SK-N-SH (cell line): ENCODE measurements around the gene SAP30BP.

ENCODE experiments used
- ELF1 ChIP-seq: IDR thresholded peaks from 2 replicates; pipeline ENCODE4 v1.4.0; 2012
- EP300 ChIP-seq, 2 experiments: IDR thresholded peaks; 2 replicates each; pipeline versions ENCODE4 v1.4.0 to v1.6.1; 2012; ENCODE audit warnings: borderline replicate concordance in 1 of 2, low read depth in 1 of 2, low read length in 1 of 2
- FOXJ3 ChIP-seq: sonication (generic); formaldehyde crosslinking; IDR thresholded peaks from 2 replicates; pipeline ENCODE4 v1.5.1; 2020; ENCODE audit warnings: mild to moderate bottlenecking, missing genetic modification reagents
- FOXM1 ChIP-seq: IDR thresholded peaks from 2 replicates; pipeline ENCODE4 v1.4.0; 2012; ENCODE audit warnings: low read depth, mild to moderate bottlenecking
- MXI1 ChIP-seq: IDR thresholded peaks from 2 replicates; pipeline ENCODE4 v1.6.1; 2012; ENCODE audit warnings: mild to moderate bottlenecking, low read depth, low read length, improper control_type of control experiment
- POLR2AphosphoS5 ChIP-seq: IDR thresholded peaks from 2 replicates; pipeline ENCODE4 v1.6.1; 2012; ENCODE audit warnings: low read depth, low read length
- RAD21 ChIP-seq: IDR thresholded peaks from 2 replicates; pipeline ENCODE4 v1.6.1; 2012; ENCODE audit warnings: mild to moderate bottlenecking, low read length
- SIN3A ChIP-seq: IDR thresholded peaks from 2 replicates; pipeline ENCODE4 v1.6.1; 2012; ENCODE audit warnings: low read depth, mild to moderate bottlenecking, low read length, moderate library complexity, borderline replicate concordance
- SMC3 ChIP-seq: IDR thresholded peaks from 2 replicates; pipeline ENCODE4 v1.6.1; 2012; ENCODE audit warnings: low read depth, low read length, improper control_type of control experiment
- TEAD4 ChIP-seq: IDR thresholded peaks from 2 replicates; pipeline ENCODE4 v1.4.0; 2012; ENCODE audit warnings: mild to moderate bottlenecking, borderline replicate concordance; ENCODE audit not compliant: insufficient read depth
- YY1 ChIP-seq: IDR thresholded peaks from 2 replicates; pipeline ENCODE4 v1.4.0; 2012; ENCODE audit warnings: low read depth, mild to moderate bottlenecking
- TF ChIP-seq, protein P1 (sequence below): fragments of 200-600 bp; sonication (generic); IDR thresholded peaks from 2 replicates; pipeline ENCODE4 v1.6.1; 2017; ENCODE audit warnings: antibody characterized with exemption, mild to moderate bottlenecking, moderate library complexity
- TF ChIP-seq, protein P2 (sequence below): IDR thresholded peaks from 2 replicates; pipeline ENCODE4 v1.6.1; 2012; ENCODE audit warnings: mild to moderate bottlenecking, low read depth, low read length, moderate library complexity

DNA sequence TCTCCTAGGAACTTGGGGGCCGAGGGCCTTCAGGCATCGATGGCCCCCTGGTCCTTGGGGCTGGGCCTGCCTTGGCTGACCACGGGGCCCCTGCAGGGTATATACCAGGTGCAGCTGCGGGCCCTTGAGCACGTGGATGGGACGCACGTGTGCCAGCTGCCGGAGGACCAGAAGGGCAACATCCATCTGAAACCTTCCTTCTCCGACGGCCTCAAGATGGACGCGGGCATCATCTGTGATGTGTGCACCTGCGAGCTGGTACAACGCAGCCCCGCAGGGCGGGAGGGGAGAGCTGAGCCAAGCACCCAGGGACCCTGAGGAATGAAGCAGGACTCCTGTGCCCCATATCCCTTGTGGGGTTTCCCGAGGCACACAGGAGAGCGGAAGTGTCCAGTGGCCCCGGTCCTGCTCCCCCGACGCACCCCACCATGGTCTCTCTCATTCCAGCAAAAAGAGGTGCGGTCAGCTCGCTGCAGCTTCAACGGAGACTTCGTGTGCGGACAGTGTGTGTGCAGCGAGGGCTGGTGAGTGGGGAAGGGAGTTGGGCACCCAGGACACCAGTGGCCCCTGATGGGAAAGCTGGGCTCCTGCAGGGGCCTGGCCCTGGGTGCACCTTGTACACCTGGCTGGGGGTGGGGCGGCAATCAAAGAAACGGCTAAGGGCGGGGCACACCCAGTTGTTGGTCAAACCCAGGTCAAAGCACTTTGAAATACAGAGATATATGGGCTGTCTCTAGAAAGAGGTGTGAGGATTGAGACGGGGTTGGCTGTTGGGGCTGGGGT is 64.8 kb downstream of the SAP30BP start:
- TF ChIP-seq, protein P1, sequence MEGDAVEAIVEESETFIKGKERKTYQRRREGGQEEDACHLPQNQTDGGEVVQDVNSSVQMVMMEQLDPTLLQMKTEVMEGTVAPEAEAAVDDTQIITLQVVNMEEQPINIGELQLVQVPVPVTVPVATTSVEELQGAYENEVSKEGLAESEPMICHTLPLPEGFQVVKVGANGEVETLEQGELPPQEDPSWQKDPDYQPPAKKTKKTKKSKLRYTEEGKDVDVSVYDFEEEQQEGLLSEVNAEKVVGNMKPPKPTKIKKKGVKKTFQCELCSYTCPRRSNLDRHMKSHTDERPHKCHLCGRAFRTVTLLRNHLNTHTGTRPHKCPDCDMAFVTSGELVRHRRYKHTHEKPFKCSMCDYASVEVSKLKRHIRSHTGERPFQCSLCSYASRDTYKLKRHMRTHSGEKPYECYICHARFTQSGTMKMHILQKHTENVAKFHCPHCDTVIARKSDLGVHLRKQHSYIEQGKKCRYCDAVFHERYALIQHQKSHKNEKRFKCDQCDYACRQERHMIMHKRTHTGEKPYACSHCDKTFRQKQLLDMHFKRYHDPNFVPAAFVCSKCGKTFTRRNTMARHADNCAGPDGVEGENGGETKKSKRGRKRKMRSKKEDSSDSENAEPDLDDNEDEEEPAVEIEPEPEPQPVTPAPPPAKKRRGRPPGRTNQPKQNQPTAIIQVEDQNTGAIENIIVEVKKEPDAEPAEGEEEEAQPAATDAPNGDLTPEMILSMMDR: no peak
- TF ChIP-seq, protein P2, sequence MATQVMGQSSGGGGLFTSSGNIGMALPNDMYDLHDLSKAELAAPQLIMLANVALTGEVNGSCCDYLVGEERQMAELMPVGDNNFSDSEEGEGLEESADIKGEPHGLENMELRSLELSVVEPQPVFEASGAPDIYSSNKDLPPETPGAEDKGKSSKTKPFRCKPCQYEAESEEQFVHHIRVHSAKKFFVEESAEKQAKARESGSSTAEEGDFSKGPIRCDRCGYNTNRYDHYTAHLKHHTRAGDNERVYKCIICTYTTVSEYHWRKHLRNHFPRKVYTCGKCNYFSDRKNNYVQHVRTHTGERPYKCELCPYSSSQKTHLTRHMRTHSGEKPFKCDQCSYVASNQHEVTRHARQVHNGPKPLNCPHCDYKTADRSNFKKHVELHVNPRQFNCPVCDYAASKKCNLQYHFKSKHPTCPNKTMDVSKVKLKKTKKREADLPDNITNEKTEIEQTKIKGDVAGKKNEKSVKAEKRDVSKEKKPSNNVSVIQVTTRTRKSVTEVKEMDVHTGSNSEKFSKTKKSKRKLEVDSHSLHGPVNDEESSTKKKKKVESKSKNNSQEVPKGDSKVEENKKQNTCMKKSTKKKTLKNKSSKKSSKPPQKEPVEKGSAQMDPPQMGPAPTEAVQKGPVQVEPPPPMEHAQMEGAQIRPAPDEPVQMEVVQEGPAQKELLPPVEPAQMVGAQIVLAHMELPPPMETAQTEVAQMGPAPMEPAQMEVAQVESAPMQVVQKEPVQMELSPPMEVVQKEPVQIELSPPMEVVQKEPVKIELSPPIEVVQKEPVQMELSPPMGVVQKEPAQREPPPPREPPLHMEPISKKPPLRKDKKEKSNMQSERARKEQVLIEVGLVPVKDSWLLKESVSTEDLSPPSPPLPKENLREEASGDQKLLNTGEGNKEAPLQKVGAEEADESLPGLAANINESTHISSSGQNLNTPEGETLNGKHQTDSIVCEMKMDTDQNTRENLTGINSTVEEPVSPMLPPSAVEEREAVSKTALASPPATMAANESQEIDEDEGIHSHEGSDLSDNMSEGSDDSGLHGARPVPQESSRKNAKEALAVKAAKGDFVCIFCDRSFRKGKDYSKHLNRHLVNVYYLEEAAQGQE: no peak
- TF ChIP-seq SIN3A (no peak), FOXJ3 (CRISPR knock-in tag) (no peak), POLR2AphosphoS5 (no peak), MXI1 (no peak), YY1 (no peak), EP300 (IDR thresholded peaks at IDR 0.05; ENCODE audit: borderline replicate concordance in 1 of 2, low read depth in 1 of 2, low read length in 1 of 2) (no peak), ELF1 (no peak), SMC3 (no peak), FOXM1 (no peak), RAD21 (no peak), TEAD4 (no peak)
